Renal cortex interstitium (tissue), 11 donors: ENCODE results near the gene FRYL. TPM values are rescaled to one million over a fixed set of nuclear protein-coding genes. Genes with fewer than 3 reads are reported as not detected.
A peak's percentile ranks its signal among the peaks of the same experiment; 100 is the strongest.
"Not testable (repeated sequence)": the region's sequence is repeated elsewhere in the genome, so short reads cannot be mapped to it uniquely, and the experiment has no call there.

Experiments
- DNase-seq, 11 donors: peaks; one replicate each; pipeline ENCODE4 v3.0.0-alpha.2; 2013; ENCODE audit warnings: low read depth in 9 of 11, low spot score in 4 of 11; ENCODE audit errors: extremely low read depth in 1 of 11
- polyA plus RNA-seq, 3 donors: library from polyadenylated mRNA; unstranded; fragments of 120-200 nt; gene quantifications; one replicate each; pipeline ENCODE4 v1.2.1, GENCODE V29; 2013; ENCODE audit not compliant: insufficient read length in 3 of 3

Gene FRYL
- polyA plus RNA-seq, 3 donors, result 40.7 to 47.3 (median 46.9) TPM

DNA sequence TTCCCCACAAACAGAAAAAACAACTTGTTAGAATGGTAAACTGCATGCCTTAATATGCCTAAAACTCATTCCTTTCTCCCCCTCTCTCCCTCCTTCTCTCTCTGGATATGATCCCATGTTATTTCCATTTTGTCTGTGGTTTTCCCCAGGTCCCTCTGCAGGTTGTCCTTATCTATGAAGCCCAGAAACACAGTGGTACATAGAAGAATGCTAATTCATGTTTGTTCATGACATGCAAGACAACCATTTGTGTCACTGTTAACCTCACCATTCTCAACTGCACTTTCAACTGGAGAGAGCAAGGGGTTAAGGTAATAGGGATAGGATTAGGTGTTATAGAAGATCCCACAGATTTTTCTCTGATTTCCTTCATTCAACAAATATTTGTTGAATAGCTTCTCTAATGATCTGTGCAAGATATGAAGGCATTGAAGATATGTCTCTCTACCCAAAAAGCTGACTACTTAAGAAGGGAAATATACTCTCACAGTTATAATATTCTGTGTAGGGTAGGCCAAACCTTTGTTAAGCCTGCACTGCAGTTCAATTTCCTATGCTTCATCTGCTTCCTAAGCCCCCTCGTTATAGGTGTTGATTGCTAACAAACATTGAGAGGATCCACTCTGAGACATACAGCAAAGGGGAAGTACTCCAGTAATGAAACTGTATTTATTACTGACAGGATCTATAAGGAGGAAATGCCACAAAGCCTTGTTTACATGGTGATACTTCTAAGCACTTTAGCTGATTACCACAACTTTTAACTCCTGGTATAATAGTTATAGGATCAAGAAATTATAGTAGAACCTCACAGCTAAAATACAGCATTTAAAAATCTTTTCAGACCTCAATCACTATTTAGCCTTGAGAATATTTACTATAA lies 96.1 kb downstream of the FRYL start:
- no peak for DNase-seq

DNA sequence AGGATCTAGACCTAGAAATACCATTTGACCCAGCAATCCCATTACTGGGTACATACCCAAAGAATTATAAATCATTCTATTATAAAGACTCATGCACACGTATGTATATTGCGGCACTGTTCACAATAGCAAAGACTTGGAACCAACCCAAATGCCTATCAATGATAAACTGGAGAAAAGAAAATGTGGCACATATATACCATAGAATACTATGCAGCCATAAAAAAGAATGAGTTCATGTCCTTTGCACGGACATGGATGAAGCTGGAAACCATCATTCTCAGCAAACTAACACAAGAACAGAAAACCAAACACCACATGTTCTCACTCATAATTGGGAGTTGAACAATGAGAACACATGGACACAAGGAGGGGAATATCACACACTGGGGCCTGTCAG lies 97.2 kb downstream of the FRYL start:
- DNase-seq, result not testable (repeated sequence)

DNA sequence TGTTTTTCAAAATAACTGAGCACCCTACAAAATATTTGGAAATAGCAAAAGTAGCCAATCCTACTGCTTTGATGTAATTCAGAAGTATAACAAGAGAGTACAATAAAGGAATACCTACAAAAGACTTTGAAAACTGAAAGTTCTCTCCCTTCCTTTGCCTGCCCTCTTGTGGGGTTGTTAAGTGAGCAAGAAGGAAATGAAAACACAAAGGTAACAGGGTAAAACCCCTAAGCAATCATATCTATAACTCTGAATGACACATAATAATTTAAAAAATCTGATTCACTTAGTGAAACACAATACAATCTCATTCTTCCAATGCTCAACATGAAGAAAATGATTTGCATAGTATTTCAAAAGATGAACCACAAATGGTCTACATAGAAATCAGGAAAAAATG lies 98.2 kb downstream of the FRYL start:
- no peak for DNase-seq

DNA sequence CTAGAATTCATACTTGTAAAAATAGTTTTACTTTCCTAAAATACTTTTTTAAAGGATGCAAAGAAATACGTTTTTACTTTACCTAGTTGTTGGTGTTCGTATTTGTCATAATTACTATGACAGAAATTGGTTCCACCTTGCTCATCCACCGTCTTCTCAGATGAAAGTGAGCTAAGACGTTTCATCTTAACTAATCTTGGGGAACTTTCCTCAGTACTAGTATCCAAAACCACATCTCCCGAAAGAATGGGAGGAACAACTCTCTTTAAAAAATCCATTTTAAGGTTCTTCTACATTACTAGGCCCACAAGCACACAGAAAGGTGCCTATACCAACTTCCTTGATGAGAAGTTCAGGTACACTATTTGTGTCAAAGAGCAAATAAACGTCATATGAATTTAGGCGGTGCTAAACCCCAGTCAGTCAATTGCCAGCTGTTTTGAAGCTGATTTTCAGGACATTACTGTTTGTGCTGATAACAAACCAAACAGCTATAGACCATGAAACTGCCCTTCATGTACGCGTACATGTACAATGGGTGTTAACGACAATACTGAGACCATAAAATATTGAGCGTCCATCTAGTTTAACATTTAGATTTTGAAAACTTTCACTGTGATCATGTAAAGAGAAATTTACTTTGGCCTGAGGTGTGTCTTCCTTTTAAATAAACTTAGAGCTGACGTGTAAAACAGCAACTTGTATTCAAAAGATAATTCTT lies 99.1 kb downstream of the FRYL start:
- no peak for DNase-seq

DNA sequence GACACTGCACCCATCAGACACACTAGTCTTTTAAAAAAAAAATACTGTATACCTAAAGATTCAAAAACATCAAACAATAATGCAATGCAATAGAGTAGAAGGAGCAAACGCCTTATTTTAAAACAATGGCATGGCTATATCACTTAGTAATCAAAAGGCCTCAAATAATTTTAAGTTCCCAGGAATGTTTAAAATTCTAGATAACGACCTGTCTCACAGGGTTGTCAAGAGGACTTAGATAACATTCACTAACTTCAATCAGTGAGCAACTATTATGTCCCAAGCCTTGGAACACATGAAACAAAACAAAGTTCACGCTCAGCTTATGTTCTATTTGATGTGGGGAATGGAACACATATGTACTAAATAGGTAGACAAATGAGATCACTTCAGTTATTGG lies 106.5 kb downstream of the FRYL start:
- DNase-seq, result no peak

DNA sequence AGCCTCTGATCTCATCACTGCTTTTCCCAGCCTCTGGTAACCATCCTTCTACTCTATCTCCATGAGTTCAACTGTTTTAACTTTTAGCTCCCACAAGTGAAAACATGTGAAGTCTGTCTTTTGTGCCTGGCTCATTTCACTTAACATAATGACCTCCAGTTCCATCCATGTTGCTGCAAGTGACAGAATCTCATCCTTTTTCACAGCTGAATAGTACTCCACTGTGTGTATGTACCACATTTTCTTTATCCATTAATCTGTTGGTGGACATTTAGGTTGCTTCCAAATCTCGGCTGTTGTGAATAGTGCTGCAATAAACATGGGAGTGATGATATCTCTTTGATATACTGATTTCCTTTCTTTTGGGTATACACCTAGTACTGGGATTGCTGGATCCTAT lies 109.5 kb downstream of the FRYL start:
- no peak for DNase-seq

DNA sequence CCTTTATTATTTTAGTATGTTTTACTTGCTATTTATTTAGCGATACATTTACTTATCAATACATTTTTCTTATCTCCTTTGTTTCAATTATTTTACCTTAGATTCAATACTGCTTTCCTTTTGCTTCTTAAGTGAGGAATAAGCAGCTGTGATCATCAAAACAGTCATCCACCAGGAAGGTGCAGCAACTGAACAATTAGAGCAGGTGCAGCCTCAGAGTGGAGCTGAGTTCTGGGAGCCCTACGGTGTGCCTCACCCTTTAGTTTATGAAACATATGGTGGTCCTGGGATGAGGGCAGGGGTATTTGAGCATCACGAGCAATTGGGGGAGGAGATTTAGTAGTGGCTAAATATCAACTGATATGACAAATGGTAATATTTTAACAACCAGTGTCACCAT lies 111.0 kb downstream of the FRYL start:
- DNase-seq, result no peak

DNA sequence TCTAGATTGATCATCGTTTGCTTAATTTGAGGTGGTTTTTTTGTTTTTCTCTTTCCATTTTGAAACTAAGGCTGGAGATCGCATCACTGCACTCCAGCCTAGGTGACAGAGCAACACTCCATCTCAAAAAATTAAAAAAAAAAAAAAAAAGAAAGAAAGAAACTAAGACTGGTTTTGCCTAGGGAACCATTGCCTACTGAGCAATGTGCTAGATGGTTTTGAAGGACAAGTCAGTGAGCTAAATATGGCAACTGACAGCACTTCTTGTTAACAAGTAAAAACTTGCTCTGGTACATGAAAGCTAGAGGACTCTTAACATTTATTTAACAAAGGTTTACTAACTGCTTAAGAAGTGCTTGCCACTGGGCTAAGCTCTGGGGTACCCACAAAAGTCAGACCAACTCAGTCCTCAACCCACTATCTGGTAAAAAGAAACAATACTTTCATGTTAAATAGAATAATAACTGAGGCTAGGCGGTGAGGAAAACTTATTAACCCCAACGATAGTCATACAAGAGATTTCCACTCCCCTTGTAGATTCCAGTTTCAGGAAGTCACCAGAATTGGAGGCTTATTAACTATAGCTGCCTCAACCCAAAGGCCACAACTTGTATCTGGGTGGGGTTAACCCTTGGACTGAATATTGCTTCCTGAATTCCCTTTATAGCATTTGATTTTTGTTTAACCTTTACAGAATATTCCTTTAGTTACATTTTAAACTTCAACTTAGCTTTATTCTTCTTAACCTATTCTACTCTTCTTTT lies 111.6 kb downstream of the FRYL start:
- DNase-seq, result no peak

DNA sequence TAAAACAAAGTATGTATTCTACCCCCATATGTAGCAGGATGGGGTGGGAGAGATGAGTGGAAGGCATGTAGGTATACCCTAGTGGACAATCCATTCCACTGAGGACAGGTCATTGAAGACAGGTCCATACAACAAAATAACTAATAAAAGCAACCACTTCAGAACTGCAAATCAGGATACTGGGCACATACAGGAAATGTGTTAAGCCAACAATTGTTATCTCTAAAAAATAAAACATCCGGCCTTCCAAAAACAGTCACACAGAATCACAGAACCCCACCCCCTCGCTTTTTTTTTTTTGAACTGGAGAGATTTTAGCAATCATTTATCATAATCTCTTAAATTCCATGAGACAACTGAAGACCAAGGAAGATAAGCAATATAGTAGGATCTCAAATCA lies 112.9 kb downstream of the FRYL start:
- DNase-seq, result no peak

DNA sequence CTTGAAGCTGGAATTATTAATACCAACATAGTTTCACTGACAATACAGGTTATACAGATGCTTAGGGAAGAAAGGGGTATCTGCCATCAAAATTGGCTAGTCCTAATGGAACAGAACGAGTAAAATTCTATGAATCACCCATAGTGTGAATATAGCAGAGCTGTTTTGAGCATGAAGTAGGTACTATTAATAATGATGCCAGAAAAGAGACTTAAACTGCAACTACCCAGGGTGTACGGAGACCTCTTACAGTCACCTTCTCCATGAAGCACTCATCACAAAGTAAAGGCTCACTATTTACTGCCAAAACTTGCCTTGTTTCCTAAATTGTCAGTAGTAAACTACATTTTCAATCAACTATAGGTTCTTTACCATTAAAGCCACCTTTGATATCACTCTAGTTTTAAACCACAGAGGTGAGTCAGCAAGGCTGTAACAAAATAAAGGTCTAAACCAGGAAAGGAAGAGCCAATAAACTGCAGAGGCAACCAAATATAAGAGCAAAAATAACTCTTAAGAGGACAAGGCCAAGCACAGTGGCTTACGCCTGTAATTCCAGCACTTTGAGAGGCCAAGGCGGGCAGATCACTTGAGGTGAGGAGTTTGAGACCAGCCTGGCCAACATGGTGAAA lies 114.4 kb downstream of the FRYL start:
- DNase-seq, result no peak

DNA sequence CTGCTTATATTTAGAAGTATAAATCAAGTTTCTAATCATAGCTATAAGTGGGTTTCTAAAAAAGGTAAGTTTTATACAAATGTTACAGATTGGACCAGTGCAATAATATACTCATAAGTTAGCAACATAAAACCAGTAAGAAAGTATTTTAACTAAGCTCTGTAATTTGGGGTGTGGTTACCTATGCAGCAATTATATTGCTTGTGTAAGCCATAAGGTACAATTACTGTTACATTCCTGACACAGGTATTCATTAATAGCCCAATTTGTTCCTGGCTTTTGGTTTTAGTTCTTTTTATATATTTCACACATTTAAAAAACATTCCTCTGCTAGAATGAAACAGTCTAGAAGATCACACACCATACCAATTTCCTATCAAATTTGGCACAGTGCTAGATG lies 115.1 kb downstream of the FRYL start:
- no peak for DNase-seq

DNA sequence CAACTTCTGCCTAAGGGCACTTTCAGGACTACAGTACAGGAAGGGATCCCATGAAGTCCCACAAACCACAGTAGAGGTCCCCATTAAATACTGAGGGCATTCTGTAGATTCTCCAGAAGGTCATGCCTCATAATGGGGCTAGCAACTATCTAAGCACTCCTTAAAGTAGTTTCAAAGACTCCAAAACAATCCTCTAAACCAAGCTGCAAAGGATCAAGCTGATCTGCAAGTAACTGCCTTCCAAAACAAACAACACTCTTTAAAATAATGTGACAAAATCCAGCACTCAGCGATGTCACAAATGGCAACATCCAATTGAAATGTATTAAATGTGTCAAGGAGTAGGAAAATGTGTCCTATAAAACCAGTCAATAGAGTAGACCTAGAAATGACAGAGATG lies 118.7 kb downstream of the FRYL start:
- no peak for DNase-seq

DNA sequence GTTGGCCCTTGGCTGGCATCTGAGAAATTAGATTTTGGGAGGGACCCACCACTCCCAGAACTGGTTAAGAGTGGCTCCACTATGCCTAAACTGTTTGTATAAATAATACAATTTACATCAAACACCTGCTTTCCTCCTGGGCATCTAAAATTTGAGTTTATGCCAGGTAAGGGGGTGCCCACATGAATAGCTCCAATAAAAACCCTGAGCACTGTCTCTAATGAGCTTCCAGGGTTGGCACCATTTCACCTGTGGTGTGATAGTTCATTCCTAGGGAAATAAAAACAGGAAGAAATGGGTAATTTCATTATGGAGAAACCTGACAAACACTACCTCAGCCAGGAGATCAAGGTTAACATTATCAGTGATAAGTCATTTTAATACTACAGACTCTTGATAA lies 119.7 kb downstream of the FRYL start:
- no peak for DNase-seq

DNA sequence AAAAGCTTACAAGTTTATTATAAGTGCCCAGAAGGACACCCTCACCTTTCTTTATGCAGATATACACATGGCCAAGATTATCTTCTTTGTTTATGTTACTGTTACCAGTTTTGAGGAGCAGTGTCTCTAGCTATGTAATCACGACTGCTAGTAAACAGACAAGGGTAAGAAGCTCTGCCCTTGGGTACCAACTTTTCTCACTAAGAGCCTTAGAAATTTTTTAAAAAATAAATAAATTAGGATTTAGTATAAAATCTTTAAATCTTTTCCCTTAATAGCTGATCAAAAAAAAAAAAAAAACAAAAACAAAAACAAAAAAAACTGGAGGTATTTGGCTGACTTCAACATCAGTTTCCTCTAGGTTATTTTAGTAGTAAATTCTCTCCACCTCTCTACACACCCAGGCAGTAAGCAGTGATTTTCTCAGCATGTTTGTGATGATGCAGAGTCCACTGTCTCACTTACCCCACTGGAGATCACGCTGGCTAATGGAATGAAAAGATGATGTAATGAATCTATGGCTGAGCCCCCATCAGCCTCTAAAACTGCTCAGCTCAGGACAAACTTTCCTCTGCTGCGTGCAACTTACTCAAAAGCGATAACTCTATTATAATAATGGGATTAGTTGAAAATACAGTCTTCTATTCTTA lies 125.9 kb downstream of the FRYL start:
- no peak for DNase-seq

DNA sequence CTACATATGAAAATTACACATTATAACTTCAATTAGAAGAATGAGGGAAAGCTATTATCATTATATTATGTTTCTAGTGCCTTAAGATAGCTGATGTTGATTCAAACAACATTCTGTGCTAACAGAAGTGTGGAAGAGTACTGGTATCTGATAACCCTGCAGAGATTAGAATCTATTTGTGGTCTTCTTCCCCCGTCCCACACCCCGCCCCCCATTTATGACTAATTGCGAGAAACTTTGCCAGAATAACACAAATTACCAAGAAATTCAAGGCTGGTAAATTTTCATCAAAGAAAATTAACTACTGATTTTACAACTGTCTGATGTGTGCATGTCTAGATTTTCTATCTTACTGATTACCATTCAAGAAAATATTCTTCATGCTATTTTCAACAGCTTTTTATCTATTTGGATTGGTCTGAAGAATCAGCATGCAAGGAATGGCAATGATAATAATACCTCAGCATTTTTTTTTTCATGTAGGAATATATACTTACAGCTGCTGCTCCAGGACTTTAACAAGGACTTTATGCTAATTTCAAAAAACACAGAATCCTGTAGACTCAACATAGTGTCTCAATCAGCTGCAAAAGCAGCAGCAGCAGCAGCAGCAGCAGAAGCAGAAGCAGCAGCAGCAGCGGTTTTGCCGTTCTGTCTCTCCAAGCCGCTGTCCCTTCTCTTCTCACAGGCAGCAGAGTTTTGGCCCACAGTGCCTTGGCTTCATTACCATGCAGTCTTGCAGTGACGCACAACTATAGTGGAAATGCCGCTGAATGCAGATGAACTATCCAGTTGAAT lies 126.7 kb downstream of the FRYL start:
- peak in 5 of 11 donors; percentile 18 to 24 (median 20) for DNase-seq

DNA sequence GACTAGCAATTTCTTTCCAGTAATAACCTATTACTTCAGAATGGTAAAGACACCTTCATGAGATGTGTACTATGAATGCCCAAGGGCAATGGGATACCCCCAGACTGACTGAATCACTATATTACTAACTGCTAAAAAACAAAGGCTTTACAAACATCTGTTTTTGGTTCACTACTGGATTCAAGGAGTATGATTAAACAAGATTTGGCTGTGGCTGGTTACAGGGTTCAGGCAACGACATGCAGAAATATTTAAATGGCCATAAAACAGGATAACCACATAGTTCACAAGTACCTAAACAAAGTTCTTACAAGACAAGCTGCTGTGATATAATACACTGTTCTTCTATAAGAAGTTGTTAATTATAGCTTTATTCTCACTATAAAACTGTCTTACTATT lies 128.2 kb downstream of the FRYL start:
- peak in 1 of 11 donors; percentile 28 for DNase-seq

DNA sequence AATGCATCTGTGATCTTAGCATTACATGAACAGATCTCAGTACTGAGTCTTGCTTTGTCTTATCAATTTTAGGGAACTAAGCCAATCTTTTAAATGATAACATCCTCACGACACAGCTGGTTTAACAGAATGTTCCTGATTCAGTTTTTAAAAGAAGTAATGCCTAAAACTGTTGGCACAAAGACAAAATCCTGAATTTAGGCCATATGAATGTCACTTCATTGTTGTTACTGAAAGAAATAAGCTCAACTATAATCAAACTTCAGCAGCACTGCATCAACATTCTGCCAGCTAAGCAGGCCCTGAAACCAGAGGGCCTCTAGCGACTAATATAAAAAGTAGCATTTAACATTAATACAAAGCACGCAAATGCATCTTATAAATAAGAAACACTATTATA lies 130.6 kb downstream of the FRYL start:
- DNase-seq, result no peak

DNA sequence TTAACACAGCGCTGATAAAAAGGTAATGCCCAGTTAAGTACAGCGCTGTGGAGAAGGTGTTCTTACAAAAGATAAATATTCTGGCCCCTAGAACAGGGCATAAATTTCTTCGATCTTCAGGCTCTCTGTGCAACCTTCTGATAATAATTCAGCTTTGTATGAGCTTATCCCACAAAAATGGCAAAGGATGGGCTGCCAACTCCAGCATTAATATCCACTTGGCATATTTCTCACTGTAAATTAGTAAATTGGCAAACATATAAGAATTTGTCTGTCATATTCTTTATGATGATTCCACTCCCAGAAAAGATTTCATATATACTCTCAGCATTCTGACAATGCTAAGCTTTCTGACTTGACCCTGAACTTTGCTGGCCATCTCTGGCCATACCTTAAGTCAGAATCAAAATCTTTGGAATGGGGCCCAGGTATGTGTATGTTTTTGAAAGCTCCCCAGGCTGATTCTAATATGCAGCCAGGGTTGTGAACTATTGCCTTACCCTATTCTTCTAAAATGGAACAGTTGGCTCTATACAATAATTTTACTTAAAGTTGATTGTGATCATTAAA lies 134.8 kb downstream of the FRYL start:
- no peak for DNase-seq
